GM23338 (cell line): ENCODE measurements around the gene ZMYND8. TPM values are rescaled to one million over a fixed set of nuclear protein-coding genes. Genes with fewer than 3 reads are reported as not detected.
A peak's percentile ranks its signal among the peaks of the same experiment; 100 is the strongest.

Source experiments
- ATAC-seq: fragments of 200-7000 bp; cut with Tn5 transposase; 3 replicates; pipeline ENCODE4 v1.9.1; 2020
- DNase-seq: peaks from one replicate; pipeline ENCODE4 v3.0.0-alpha.2; 2015; ENCODE audit warnings: low spot score
- H2AFZ ChIP-seq: fragments of 200-600 bp; sonication (generic); 2 replicates; pipeline ENCODE4 v1.8.0; 2016; ENCODE audit warnings: antibody characterized with exemption, mild to moderate bottlenecking, moderate library complexity
- H3F3A ChIP-seq: fragments of 200-600 bp; sonication (generic); replicated peaks from 2 replicates; pipeline ENCODE4 v1.8.0; 2017; ENCODE audit warnings: antibody characterized with exemption, mixed run types, low read depth
- H3K27ac ChIP-seq: fragments of 200-600 bp; sonication (generic); 2 replicates; pipeline ENCODE4 v1.6.1; 2016; ENCODE audit warnings: low read depth
- H3K27me3 ChIP-seq: fragments of 200-600 bp; sonication (generic); 2 replicates; pipeline ENCODE4 v1.8.0; 2016; ENCODE audit warnings: mild to moderate bottlenecking, mixed run types, moderate library complexity; ENCODE audit not compliant: insufficient read depth
- H3K36me3 ChIP-seq: fragments of 200-600 bp; sonication (generic); 2 replicates; pipeline ENCODE4 v1.8.0; 2016; ENCODE audit warnings: mild to moderate bottlenecking; ENCODE audit not compliant: insufficient read depth
- H3K4me1 ChIP-seq: fragments of 200-600 bp; sonication (generic); 2 replicates; pipeline ENCODE4 v1.8.0; 2016; ENCODE audit warnings: mild to moderate bottlenecking, moderate library complexity; ENCODE audit not compliant: insufficient read depth
- H3K4me2 ChIP-seq: fragments of 200-600 bp; sonication (generic); 2 replicates; pipeline ENCODE4 v1.7.1; 2017; ENCODE audit warnings: mixed run types
- H3K4me3 ChIP-seq: fragments of 200-600 bp; sonication (generic); 2 replicates; pipeline ENCODE4 v1.6.1; 2016; ENCODE audit warnings: mixed run types
- H3K79me2 ChIP-seq: fragments of 200-600 bp; sonication (generic); replicated peaks from 2 replicates; pipeline ENCODE4 v1.8.0; 2017; ENCODE audit warnings: mild to moderate bottlenecking; ENCODE audit not compliant: insufficient read depth
- H3K9me2 ChIP-seq: fragments of 200-600 bp; sonication (generic); 2 replicates; pipeline ENCODE4 v1.8.0; 2017; ENCODE audit not compliant: insufficient read depth
- H4K20me1 ChIP-seq: fragments of 200-600 bp; sonication (generic); replicated peaks from 2 replicates; pipeline ENCODE4 v1.8.0; 2017; ENCODE audit warnings: mild to moderate bottlenecking; ENCODE audit not compliant: insufficient read depth
- H3K27ac Mint-ChIP-seq: 2 replicates; pipeline ENCODE4 v1.8.0; 2020; ENCODE audit warnings: inconsistent platforms, mild to moderate bottlenecking, moderate library complexity, mixed read lengths
- H3K27me3 Mint-ChIP-seq: 3 replicates; pipeline ENCODE4 v1.8.0; 2022; ENCODE audit warnings: low read depth, mild to moderate bottlenecking, moderate library complexity, mixed read lengths, inconsistent platforms; ENCODE audit not compliant: insufficient read depth, poor library complexity
- H3K36me3 Mint-ChIP-seq: 3 replicates; pipeline ENCODE4 v1.8.0; 2021; ENCODE audit warnings: low read depth, mild to moderate bottlenecking, inconsistent platforms, moderate library complexity, mixed read lengths
- H3K4me1 Mint-ChIP-seq: 3 replicates; pipeline ENCODE4 v1.8.0; 2020; ENCODE audit warnings: mild to moderate bottlenecking, inconsistent platforms, mixed read lengths
- H3K4me3 Mint-ChIP-seq: 3 replicates; pipeline ENCODE4 v1.8.0; 2021; ENCODE audit warnings: moderate library complexity, mild to moderate bottlenecking, inconsistent platforms, mixed read lengths
- H3K9me3 Mint-ChIP-seq: 3 replicates; pipeline ENCODE4 v1.8.0; 2020; ENCODE audit warnings: moderate library complexity, mild to moderate bottlenecking, inconsistent platforms, mixed read lengths
- ETS1 ChIP-seq: IDR thresholded peaks from 2 replicates; pipeline ENCODE4 v1.6.1; 2016; ENCODE audit warnings: antibody characterized with exemption
- EZH2phosphoT487 ChIP-seq: fragments of 200-600 bp; sonication (generic); IDR thresholded peaks from one replicate; pipeline ENCODE4 v1.8.1; 2018; ENCODE audit warnings: antibody characterized with exemption; ENCODE audit not compliant: unreplicated experiment
- NANOG ChIP-seq: IDR thresholded peaks from 2 replicates; pipeline ENCODE4 v1.6.1; 2016; ENCODE audit warnings: antibody characterized with exemption, borderline replicate concordance
- POLR2AphosphoS5 ChIP-seq: IDR thresholded peaks from 2 replicates; pipeline ENCODE4 v1.6.1; 2016; ENCODE audit warnings: antibody characterized with exemption, low read depth
- ZNF114 ChIP-seq: fragments of 250-450 bp; sonication (Bioruptor Pico); IDR thresholded peaks from 2 replicates; pipeline ENCODE4 v1.5.0; 2020; ENCODE audit warnings: mild to moderate bottlenecking, moderate library complexity
- ZNF462 ChIP-seq: fragments of 250-450 bp; sonication (Bioruptor Pico); IDR thresholded peaks from 2 replicates; pipeline ENCODE4 v1.5.0; 2020; ENCODE audit warnings: mild to moderate bottlenecking, moderate library complexity
- polyA plus RNA-seq: library from polyadenylated mRNA; unstranded; fragments of >200 nt; fragmentation: Nextera tagmentation; extraction: Ambion mirVana; gene quantifications from 2 replicates; pipeline ENCODE4 v1.2.1, GENCODE V29; 2016
- total RNA-seq: library from RNA; depleted of rRNA; stranded (reverse); fragments of >200 nt; shearing (Covaris generic); gene quantifications from 2 replicates; pipeline ENCODE4 v1.2.3, GENCODE V29; 2014

The ZMYND8 gene
- total and polyA plus RNA-seq, 2 experiments from 2014 or later = 70.9 to 128 TPM

DNA sequence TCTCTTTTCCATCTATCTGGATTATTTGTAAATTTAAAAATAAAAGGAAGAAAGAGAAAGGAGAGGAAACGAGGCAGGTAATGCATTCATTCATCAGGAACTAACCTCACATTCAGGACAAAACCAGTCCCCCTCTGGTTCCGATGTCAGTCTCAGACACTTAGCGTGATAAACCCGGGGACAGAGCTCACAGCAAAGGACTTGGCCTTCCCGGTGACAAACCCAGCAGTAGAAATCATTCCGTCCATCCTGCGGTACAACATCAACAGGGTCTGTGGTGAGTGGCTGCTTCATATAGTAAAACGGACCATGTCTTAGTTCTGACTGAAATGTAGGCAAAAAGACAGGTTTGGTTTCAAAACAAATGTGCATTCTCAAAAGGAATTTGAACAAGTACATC is 57.9 kb downstream of the ZMYND8 start (continued):
- TF ChIP-seq ZNF462 (CRISPR knock-in tag) = no peak
- TF ChIP-seq POLR2AphosphoS5 = no peak

GRCh38 chr20:47297746-47298145 is 58.8 kb downstream of the ZMYND8 start:
- no peak overlapping the region for H2AFZ ChIP-seq
- H3K4me2 ChIP-seq = no peak overlapping the region
- H3K27me3 ChIP-seq = no peaks in the 10 kb centered on the region
- ATAC-seq (no peak), DNase-seq (no peak)
- peaks cover 35% of the 10 kb centered on the region for H3K36me3 ChIP-seq
- H3K79me2 ChIP-seq = peaks cover 95% of the 10 kb centered on the region
- peaks cover 16% of the 10 kb centered on the region for H3K4me1 ChIP-seq
- Mint-ChIP-seq H3K4me3 (no peak overlapping the region), H3K4me1 (peaks cover 12% of the 10 kb centered on the region), H3K27me3 (peaks cover 3% of the 10 kb centered on the region), H3K27ac (peak overlapping the region; percentile 64; the same call in 1 of the 2 replicates), H3K9me3 (no peaks in the 10 kb centered on the region; the same call in 2 of the 3 replicates), H3K36me3 (peaks cover 96% of the 10 kb centered on the region)
- peak overlapping the region; percentile 90 for H3K27ac ChIP-seq
- H3K9me2 ChIP-seq = no peaks in the 10 kb centered on the region
- no peak overlapping the region for H3K4me3 ChIP-seq
- H3F3A ChIP-seq = peaks cover 21% of the 10 kb centered on the region
- peaks cover 2% of the 10 kb centered on the region for H4K20me1 ChIP-seq
- TF ChIP-seq NANOG (no peak), ZNF462 (CRISPR knock-in tag) (no peak), ZNF114 (CRISPR knock-in tag) (no peak), EZH2phosphoT487 (no peak), ETS1 (no peak), POLR2AphosphoS5 (no peak)
